ENCODE data around the gene TET1. TPM values are rescaled to one million over a fixed set of nuclear protein-coding genes. Genes with fewer than 3 reads are reported as not detected.

The TET1 gene
- total and polyA plus RNA-seq, 2 of the 13 experiments (the other 11 are each of a cell fraction or from before 2014, with no cell fraction given) = 6.9 to 7.3 TPM

DNA sequence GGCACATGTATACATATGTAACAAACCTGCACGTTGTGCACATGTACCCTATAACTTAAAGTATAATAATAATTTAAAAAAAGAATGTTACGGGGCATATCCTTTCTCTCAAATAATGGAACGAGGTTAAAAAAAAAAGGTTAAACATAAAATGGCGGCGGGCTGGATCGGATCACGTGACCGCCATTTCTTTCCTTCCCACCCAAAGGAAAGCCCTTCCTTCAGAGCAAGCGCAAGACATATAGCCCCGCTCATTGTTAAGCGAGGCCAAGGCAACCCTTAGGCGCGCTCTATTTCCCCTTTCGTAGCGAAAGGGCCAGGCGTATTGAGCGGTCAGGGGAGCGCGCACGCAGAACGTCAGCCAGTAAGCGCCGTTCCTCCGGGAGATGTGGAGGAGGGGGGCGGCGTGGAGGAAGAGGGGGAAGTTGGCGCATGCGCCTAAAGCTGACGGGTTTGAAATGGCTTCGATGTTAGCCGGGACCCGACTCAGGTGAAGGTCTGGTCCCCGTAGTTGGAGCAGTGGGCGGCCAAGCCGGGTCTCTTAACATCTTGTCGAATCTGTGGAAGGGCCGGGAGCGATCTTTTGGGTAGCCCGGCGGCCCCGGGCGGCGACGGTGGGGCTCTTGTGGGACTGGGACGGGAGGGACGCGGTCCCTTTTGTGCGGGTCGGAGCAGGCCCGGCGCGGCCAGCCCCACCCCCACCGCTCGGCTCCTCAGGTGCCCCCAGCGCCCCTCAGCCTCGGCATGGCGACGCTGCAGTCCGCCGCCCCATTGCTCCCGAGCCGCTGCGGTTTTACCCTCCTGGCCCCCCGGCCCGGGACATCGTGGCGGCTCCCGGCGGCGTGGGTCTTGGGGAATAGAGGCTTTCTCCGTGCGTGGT lies 160.9 kb downstream of the TET1 start, which contains the start of gene CCAR1 (continued):
- no peak for TF ChIP-seq ZNF121 (CRISPR knock-in tag; IDR thresholded peaks at IDR 0.05)
- TF ChIP-seq GZF1 (CRISPR knock-in tag; IDR thresholded peaks at IDR 0.05) = no peak
- TF ChIP-seq ONECUT2 (CRISPR knock-in tag; IDR thresholded peaks at IDR 0.05) = peak; percentile 76
- TF ChIP-seq, protein P1, sequence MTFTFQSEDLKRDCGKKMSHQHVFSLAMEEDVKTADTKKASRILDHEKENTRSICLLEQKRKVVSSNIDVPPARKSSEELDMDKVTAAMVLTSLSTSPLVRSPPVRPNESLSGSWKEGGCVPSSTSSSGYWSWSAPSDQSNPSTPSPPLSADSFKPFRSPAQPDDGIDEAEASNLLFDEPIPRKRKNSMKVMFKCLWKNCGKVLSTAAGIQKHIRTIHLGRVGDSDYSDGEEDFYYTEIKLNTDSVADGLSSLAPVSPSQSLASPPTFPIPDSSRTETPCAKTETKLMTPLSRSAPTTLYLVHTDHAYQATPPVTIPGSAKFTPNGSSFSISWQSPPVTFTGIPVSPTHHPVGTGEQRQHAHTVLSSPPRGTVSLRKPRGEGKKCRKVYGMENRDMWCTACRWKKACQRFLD (CRISPR knock-in tag; IDR thresholded peaks at IDR 0.05; ENCODE audit: borderline replicate concordance) = peak; percentile 70; the same call in 1 of the 2 replicates
- no peak for TF ChIP-seq SMC3 (IDR thresholded peaks at IDR 0.05; ENCODE audit: low read length)
- no peak for TF ChIP-seq EZH2 (conservative IDR thresholded peaks at IDR 0.05; ENCODE audit: low read depth, low read length)
- no peak for TF ChIP-seq ZNF562 (CRISPR knock-in tag; IDR thresholded peaks at IDR 0.05; ENCODE audit: borderline replicate concordance)
- TF ChIP-seq ZFP1 (CRISPR knock-in tag; IDR thresholded peaks at IDR 0.05) = no peak; the same call in 1 of the 2 replicates
- TF ChIP-seq, protein P2, sequence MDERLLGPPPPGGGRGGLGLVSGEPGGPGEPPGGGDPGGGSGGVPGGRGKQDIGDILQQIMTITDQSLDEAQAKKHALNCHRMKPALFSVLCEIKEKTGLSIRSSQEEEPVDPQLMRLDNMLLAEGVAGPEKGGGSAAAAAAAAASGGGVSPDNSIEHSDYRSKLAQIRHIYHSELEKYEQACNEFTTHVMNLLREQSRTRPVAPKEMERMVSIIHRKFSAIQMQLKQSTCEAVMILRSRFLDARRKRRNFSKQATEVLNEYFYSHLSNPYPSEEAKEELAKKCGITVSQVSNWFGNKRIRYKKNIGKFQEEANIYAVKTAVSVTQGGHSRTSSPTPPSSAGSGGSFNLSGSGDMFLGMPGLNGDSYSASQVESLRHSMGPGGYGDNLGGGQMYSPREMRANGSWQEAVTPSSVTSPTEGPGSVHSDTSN (CRISPR knock-in tag; IDR thresholded peaks at IDR 0.05) = no peak
- TF ChIP-seq CREM (IDR thresholded peaks at IDR 0.05) = peak; percentile 71
- TF ChIP-seq CREM (CRISPR knock-in tag; IDR thresholded peaks at IDR 0.05) = no peak
- TF ChIP-seq ZNF616 (CRISPR knock-in tag; IDR thresholded peaks at IDR 0.05; ENCODE audit: low read depth) = no peak
- TF ChIP-seq, protein P3, sequence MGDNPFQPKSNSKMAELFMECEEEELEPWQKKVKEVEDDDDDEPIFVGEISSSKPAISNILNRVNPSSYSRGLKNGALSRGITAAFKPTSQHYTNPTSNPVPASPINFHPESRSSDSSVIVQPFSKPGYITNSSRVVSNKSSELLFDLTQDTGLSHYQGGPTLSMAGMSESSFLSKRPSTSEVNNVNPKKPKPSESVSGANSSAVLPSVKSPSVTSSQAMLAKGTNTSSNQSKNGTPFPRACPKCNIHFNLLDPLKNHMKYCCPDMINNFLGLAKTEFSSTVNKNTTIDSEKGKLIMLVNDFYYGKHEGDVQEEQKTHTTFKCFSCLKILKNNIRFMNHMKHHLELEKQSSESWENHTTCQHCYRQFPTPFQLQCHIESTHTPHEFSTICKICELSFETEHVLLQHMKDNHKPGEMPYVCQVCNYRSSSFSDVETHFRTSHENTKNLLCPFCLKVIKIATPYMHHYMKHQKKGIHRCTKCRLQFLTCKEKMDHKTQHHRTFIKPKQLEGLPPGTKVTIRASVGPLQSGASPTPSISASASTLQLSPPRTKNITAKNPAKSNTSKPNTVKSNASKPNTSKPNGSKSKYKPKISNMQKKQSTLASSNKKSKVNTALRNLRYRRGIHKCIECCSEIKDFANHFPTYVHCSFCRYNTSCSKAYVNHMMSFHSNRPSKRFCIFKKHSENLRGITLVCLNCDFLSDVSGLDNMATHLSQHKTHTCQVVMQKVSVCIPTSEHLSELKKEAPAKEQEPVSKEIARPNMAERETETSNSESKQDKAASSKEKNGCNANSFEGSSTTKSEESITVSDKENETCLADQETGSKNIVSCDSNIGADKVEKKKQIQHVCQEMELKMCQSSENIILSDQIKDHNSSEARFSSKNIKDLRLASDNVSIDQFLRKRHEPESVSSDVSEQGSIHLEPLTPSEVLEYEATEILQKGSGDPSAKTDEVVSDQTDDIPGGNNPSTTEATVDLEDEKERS (CRISPR knock-in tag; IDR thresholded peaks at IDR 0.05) = no peak
- TF ChIP-seq ZNF234 (CRISPR knock-in tag; conservative IDR thresholded peaks at IDR 0.05) = no peak
- TF ChIP-seq RELA (CRISPR knock-in tag; IDR thresholded peaks at IDR 0.05) = no peak
- TF ChIP-seq TBL1XR1 (IDR thresholded peaks at IDR 0.05; ENCODE audit: borderline replicate concordance, low read length, partially characterized antibody) = no peak
- TF ChIP-seq KLF16 (CRISPR knock-in tag; IDR thresholded peaks at IDR 0.05) = peak in 1 of 2 experiments; percentile 68; a peak in 2 of 4 replicates
- no peak for TF ChIP-seq ZNF841 (CRISPR knock-in tag; IDR thresholded peaks at IDR 0.05; ENCODE audit: borderline replicate concordance)
- TF ChIP-seq GLI4 (CRISPR knock-in tag; IDR thresholded peaks at IDR 0.05; ENCODE audit: borderline replicate concordance) = no peak
- no peak for TF ChIP-seq ZNF792 (CRISPR knock-in tag; IDR thresholded peaks at IDR 0.05)
- TF ChIP-seq HNRNPK (IDR thresholded peaks at IDR 0.05; ENCODE audit: low read depth, low read length, poor library complexity, severe bottlenecking) = peak; percentile 61
- TF ChIP-seq, protein P4, sequence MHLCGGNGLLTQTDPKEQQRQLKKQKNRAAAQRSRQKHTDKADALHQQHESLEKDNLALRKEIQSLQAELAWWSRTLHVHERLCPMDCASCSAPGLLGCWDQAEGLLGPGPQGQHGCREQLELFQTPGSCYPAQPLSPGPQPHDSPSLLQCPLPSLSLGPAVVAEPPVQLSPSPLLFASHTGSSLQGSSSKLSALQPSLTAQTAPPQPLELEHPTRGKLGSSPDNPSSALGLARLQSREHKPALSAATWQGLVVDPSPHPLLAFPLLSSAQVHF (CRISPR knock-in tag; IDR thresholded peaks at IDR 0.05) = no peak; the same call in 1 of the 2 replicates

Data from HepG2 (cell line).